ENCODE results near the gene EID2. TPM values are rescaled to one million over a fixed set of nuclear protein-coding genes. Genes with fewer than 3 reads are reported as not detected.

The EID2 gene
- total and polyA plus RNA-seq, 2 donors (not counting 1 experiment from before 2014, with no cell fraction given): 9.1 to 10.0 TPM

- Histone ChIP-seq H3K27ac (ENCODE audit: insufficient read depth, low read length) (no peak overlapping the region), H3K4me3 (replicated peaks in 1 of 4; ENCODE audit: control extremely low read depth in 1 of 4, insufficient read depth in 1 of 4, low read depth in 3 of 4, low read length in 4 of 4) (no peak overlapping the region), H3K27me3 (ENCODE audit: control insufficient read depth, insufficient read depth, low read length) (peaks cover 27% of the 10 kb centered on the region), H3K79me2 (ENCODE audit: control insufficient read depth, insufficient read depth, low read length) (no peaks in the 10 kb centered on the region), H3K4me2 (ENCODE audit: extremely low read depth, insufficient read depth, low read length) (no peak overlapping the region), H3K9me3 (ENCODE audit: control insufficient read depth, insufficient read depth, low read depth, low read length) (no peaks in the 10 kb centered on the region), H3K4me1 (ENCODE audit: control insufficient read depth, extremely low read depth, insufficient read depth, low read length) (no peaks in the 10 kb centered on the region), H2AFZ (ENCODE audit: low read length) (no peak overlapping the region), H4K20me1 (ENCODE audit: control insufficient read depth, extremely low read depth, insufficient read depth, low read length) (no peaks in the 10 kb centered on the region), H3K36me3 (ENCODE audit: control insufficient read depth, insufficient read depth, low read length) (no peaks in the 10 kb centered on the region), H3K9ac (ENCODE audit: insufficient read depth, low read length) (no peak overlapping the region)
- no peak for TF ChIP-seq EZH2 (IDR thresholded peaks at IDR 0.05; ENCODE audit: low read length, missing control alignments)
- no peak for TF ChIP-seq CTCF (conservative IDR thresholded peaks at IDR 0.05 in 1 of 2, IDR thresholded peaks at IDR 0.05 in 1 of 2; ENCODE audit: low read depth in 1 of 2, low read length in 2 of 2)
- DNase-seq (ENCODE audit: low read depth in 2 of 2): no peak
These were observed 39.4 kb downstream of the EID2 start for GRCh38 chr19:39500543-39500942.

- H2AFZ ChIP-seq (ENCODE audit: low read length): no peak overlapping the region
- no peaks in the 10 kb centered on the region for H3K79me2 ChIP-seq (ENCODE audit: control insufficient read depth, insufficient read depth, low read length)
- H3K9ac ChIP-seq (ENCODE audit: insufficient read depth, low read length): no peak overlapping the region
- H3K27me3 ChIP-seq (ENCODE audit: control insufficient read depth, insufficient read depth, low read length): peaks cover 27% of the 10 kb centered on the region
- DNase-seq (ENCODE audit: low read depth in 2 of 2): no peak
- no peaks in the 10 kb centered on the region for H3K36me3 ChIP-seq (ENCODE audit: control insufficient read depth, insufficient read depth, low read length)
- no peaks in the 10 kb centered on the region for H3K4me1 ChIP-seq (ENCODE audit: control insufficient read depth, extremely low read depth, insufficient read depth, low read length)
- no peaks in the 10 kb centered on the region for H4K20me1 ChIP-seq (ENCODE audit: control insufficient read depth, extremely low read depth, insufficient read depth, low read length)
- no peak overlapping the region for H3K4me3 ChIP-seq (replicated peaks in 1 of 4; ENCODE audit: control extremely low read depth in 1 of 4, insufficient read depth in 1 of 4, low read depth in 3 of 4, low read length in 4 of 4)
- H3K4me2 ChIP-seq (ENCODE audit: extremely low read depth, insufficient read depth, low read length): no peak overlapping the region
- TF ChIP-seq CTCF (conservative IDR thresholded peaks at IDR 0.05 in 1 of 2, IDR thresholded peaks at IDR 0.05 in 1 of 2; ENCODE audit: low read depth in 1 of 2, low read length in 2 of 2) (no peak), EZH2 (IDR thresholded peaks at IDR 0.05; ENCODE audit: low read length, missing control alignments) (no peak)
- H3K27ac ChIP-seq (ENCODE audit: insufficient read depth, low read length): no peak overlapping the region
- H3K9me3 ChIP-seq (ENCODE audit: control insufficient read depth, insufficient read depth, low read depth, low read length): no peaks in the 10 kb centered on the region
These were observed 40.0 kb downstream of the EID2 start for GRCh38 chr19:39499932-39500331.

GRCh38 chr19:39498798-39499642 lies 40.9 kb downstream of the EID2 start, which contains the start of gene DLL3:
Gene DLL3 (plus strand): TSS chr19:39498947. CDS start chr19:39498975, 28 bp downstream.
- Histone ChIP-seq H3K4me3 (replicated peaks in 1 of 4; ENCODE audit: control extremely low read depth in 1 of 4, insufficient read depth in 1 of 4, low read depth in 3 of 4, low read length in 4 of 4) (peak within 1 kb of the TSS in 2 of 4 experiments; percentile 30 to 46), H3K27ac (ENCODE audit: insufficient read depth, low read length) (no peak within 1 kb of the TSS), H3K27me3 (ENCODE audit: control insufficient read depth, insufficient read depth, low read length) (peaks cover 24% of the 10 kb centered on the region), H3K9ac (ENCODE audit: insufficient read depth, low read length) (no peak within 1 kb of the TSS), H3K79me2 (ENCODE audit: control insufficient read depth, insufficient read depth, low read length) (no peaks in the 10 kb centered on the region), H3K36me3 (ENCODE audit: control insufficient read depth, insufficient read depth, low read length) (no peaks in the 10 kb centered on the region), H2AFZ (ENCODE audit: low read length) (peak within 1 kb of the TSS; percentile 29), H3K4me1 (ENCODE audit: control insufficient read depth, extremely low read depth, insufficient read depth, low read length) (no peaks in the 10 kb centered on the region), H3K9me3 (ENCODE audit: control insufficient read depth, insufficient read depth, low read depth, low read length) (no peaks in the 10 kb centered on the region), H3K4me2 (ENCODE audit: extremely low read depth, insufficient read depth, low read length) (peak within 1 kb of the TSS; percentile 79), H4K20me1 (ENCODE audit: control insufficient read depth, extremely low read depth, insufficient read depth, low read length) (no peaks in the 10 kb centered on the region)
- DNase-seq (ENCODE audit: low read depth in 2 of 2): peak in 1 of 2 donors; percentile 16
- TF ChIP-seq EZH2 (IDR thresholded peaks at IDR 0.05; ENCODE audit: low read length, missing control alignments): peak; percentile 14
- TF ChIP-seq CTCF (conservative IDR thresholded peaks at IDR 0.05 in 1 of 2, IDR thresholded peaks at IDR 0.05 in 1 of 2; ENCODE audit: low read depth in 1 of 2, low read length in 2 of 2): no peak
